Measurements from ENCODE around the gene CNOT6. TPM values are rescaled to one million over a fixed set of nuclear protein-coding genes. Genes with fewer than 3 reads are reported as not detected.

Gene CNOT6
- total RNA-seq, 1 donor from 2014 or later: 46.3 TPM

GRCh38 chr5:180598797-180599589, 104.8 kb downstream of the CNOT6 start:
- DNase-seq (ENCODE audit: low spot score): no peak
- TF ChIP-seq CTCF (IDR thresholded peaks at IDR 0.05; ENCODE audit: unreplicated experiment): no peak
- peaks cover 7% of the 10 kb centered on the region for H3K36me3 Mint-ChIP-seq (ENCODE audit: low read depth, unreplicated experiment)
- H3K4me1 Mint-ChIP-seq (ENCODE audit: unreplicated experiment): peaks cover 5% of the 10 kb centered on the region
- no peaks in the 10 kb centered on the region for H3K9me3 Mint-ChIP-seq (ENCODE audit: unreplicated experiment)
- peaks cover 13% of the 10 kb centered on the region for H3K27me3 Mint-ChIP-seq (ENCODE audit: unreplicated experiment)
- no peak overlapping the region for H3K27ac Mint-ChIP-seq (ENCODE audit: unreplicated experiment)
- no peak overlapping the region for H3K4me3 Mint-ChIP-seq (ENCODE audit: unreplicated experiment)

GRCh38 chr5:180599590-180599914, 105.4 kb downstream of the CNOT6 start:
- Mint-ChIP-seq H3K4me3 (ENCODE audit: unreplicated experiment) (no peak overlapping the region), H3K4me1 (ENCODE audit: unreplicated experiment) (peaks cover 5% of the 10 kb centered on the region), H3K27ac (ENCODE audit: unreplicated experiment) (no peak overlapping the region), H3K9me3 (ENCODE audit: unreplicated experiment) (no peaks in the 10 kb centered on the region), H3K36me3 (ENCODE audit: low read depth, unreplicated experiment) (peaks cover 12% of the 10 kb centered on the region), H3K27me3 (ENCODE audit: unreplicated experiment) (peaks cover 18% of the 10 kb centered on the region)
- DNase-seq (ENCODE audit: low spot score): no peak
- TF ChIP-seq CTCF (IDR thresholded peaks at IDR 0.05; ENCODE audit: unreplicated experiment): no peak

GRCh38 chr5:180599981-180600553, 105.9 kb downstream of the CNOT6 start:
- DNase-seq (ENCODE audit: low spot score): no peak
- H3K27ac Mint-ChIP-seq (ENCODE audit: unreplicated experiment): peak overlapping the region; percentile 81

GRCh38 chr5:180600554-180601041, 106.4 kb downstream of the CNOT6 start:
- no peak overlapping the region for H3K4me3 Mint-ChIP-seq (ENCODE audit: unreplicated experiment)
- DNase-seq (ENCODE audit: low spot score): no peak
- peak overlapping the region; percentile 81 for H3K27ac Mint-ChIP-seq (ENCODE audit: unreplicated experiment)
- H3K9me3 Mint-ChIP-seq (ENCODE audit: unreplicated experiment): no peaks in the 10 kb centered on the region
- H3K27me3 Mint-ChIP-seq (ENCODE audit: unreplicated experiment): peaks cover 25% of the 10 kb centered on the region
- peaks cover 7% of the 10 kb centered on the region for H3K4me1 Mint-ChIP-seq (ENCODE audit: unreplicated experiment)
- TF ChIP-seq CTCF (IDR thresholded peaks at IDR 0.05; ENCODE audit: unreplicated experiment): no peak
- peaks cover 12% of the 10 kb centered on the region for H3K36me3 Mint-ChIP-seq (ENCODE audit: low read depth, unreplicated experiment)

More at GRCh38 chr5:180599981-180600553, 105.9 kb downstream of the CNOT6 start:
- H3K36me3 Mint-ChIP-seq (ENCODE audit: low read depth, unreplicated experiment): peaks cover 13% of the 10 kb centered on the region
- H3K4me3 Mint-ChIP-seq (ENCODE audit: unreplicated experiment): no peak overlapping the region
- H3K27me3 Mint-ChIP-seq (ENCODE audit: unreplicated experiment): peaks cover 20% of the 10 kb centered on the region
- peaks cover 5% of the 10 kb centered on the region for H3K4me1 Mint-ChIP-seq (ENCODE audit: unreplicated experiment)
- no peaks in the 10 kb centered on the region for H3K9me3 Mint-ChIP-seq (ENCODE audit: unreplicated experiment)
- TF ChIP-seq CTCF (IDR thresholded peaks at IDR 0.05; ENCODE audit: unreplicated experiment): no peak
